Large intestine (tissue), 3 donors: ENCODE results near the gene P2RX2. TPM values are rescaled to one million over a fixed set of nuclear protein-coding genes. Genes with fewer than 3 reads are reported as not detected.

ENCODE experiments used
- DNase-seq, 2 donors: peaks; one replicate each; pipeline versions ENCODE4 v3.0.0 to v3.0.0-alpha.2; 2013
- H3K27ac ChIP-seq: one replicate; pipeline ENCODE4 v1.5.1; 2013; ENCODE audit warnings: low read length
- H3K27me3 ChIP-seq: 2 replicates; pipeline ENCODE4 v1.6.1; 2013; ENCODE audit warnings: low read length; ENCODE audit not compliant: control insufficient read depth, insufficient read depth
- H3K36me3 ChIP-seq: 2 replicates; pipeline ENCODE4 v1.6.1; 2013; ENCODE audit warnings: low read length; ENCODE audit not compliant: control insufficient read depth, insufficient read depth
- H3K4me1 ChIP-seq: one replicate; pipeline ENCODE4 v1.6.1; 2013; ENCODE audit warnings: low read length; ENCODE audit not compliant: control insufficient read depth, insufficient read depth
- H3K4me3 ChIP-seq: one replicate; pipeline ENCODE4 v1.5.1; 2013; ENCODE audit warnings: low read length
- H3K9me3 ChIP-seq: one replicate; pipeline ENCODE4 v1.6.1; 2013; ENCODE audit warnings: mild to moderate bottlenecking, low read depth, low read length, moderate library complexity; ENCODE audit not compliant: control insufficient read depth
- WGBS: methylation state at CpG from one replicate; pipeline ENCODE4 v1.1.5; 2013; ENCODE audit warnings: low lambda C conversion rate; ENCODE audit not compliant: insufficient coverage; 5-methylcytosine and 5-hydroxymethylcytosine counted together
- polyA plus RNA-seq: library from polyadenylated mRNA; unstranded; fragments of 120-200 nt; gene quantifications from one replicate; pipeline ENCODE4 v1.2.1, GENCODE V29; 2013

The P2RX2 gene
- polyA plus RNA-seq, 1 donor = 24.1 TPM

GRCh38 chr12:132575661-132576060 is 42.9 kb upstream of the P2RX2 start:
- Histone ChIP-seq H3K36me3 (peaks cover 69% of the 10 kb centered on the region), H3K9me3 (no peaks in the 10 kb centered on the region), H3K4me1 (no peaks in the 10 kb centered on the region), H3K4me3 (no peak overlapping the region), H3K27me3 (no peaks in the 10 kb centered on the region), H3K27ac (no peak overlapping the region)
- DNase-seq = no peak
- WGBS = no CpG with 5 or more reads among the region's 11 CpGs

- H3K9me3 ChIP-seq = no peaks in the 10 kb centered on the region
- DNase-seq = no peak
- WGBS = no CpG with 5 or more reads among the region's 12 CpGs
- H3K27ac ChIP-seq = no peak overlapping the region
- H3K4me1 ChIP-seq = no peaks in the 10 kb centered on the region
- H3K27me3 ChIP-seq = no peaks in the 10 kb centered on the region
- H3K36me3 ChIP-seq = peaks cover 75% of the 10 kb centered on the region
- H3K4me3 ChIP-seq = no peak overlapping the region
These were observed 41.9 kb upstream of the P2RX2 start for GRCh38 chr12:132576701-132577100.

- DNase-seq = no peak
- Histone ChIP-seq H3K9me3 (peaks cover 4% of the 10 kb centered on the region), H3K27me3 (peaks cover 1% of the 10 kb centered on the region), H3K4me1 (no peaks in the 10 kb centered on the region), H3K27ac (no peak overlapping the region), H3K36me3 (peaks cover 69% of the 10 kb centered on the region), H3K4me3 (no peak overlapping the region)
- no CpG with 5 or more reads among the region's 22 CpGs for WGBS
These were observed 41.2 kb upstream of the P2RX2 start for GRCh38 chr12:132577191-132577920.

GRCh38 chr12:132578118-132578517 is 40.5 kb upstream of the P2RX2 start:
- no CpG with 5 or more reads among the region's 11 CpGs for WGBS
- Histone ChIP-seq H3K9me3 (peaks cover 10% of the 10 kb centered on the region), H3K36me3 (peaks cover 64% of the 10 kb centered on the region), H3K27ac (no peak overlapping the region), H3K4me1 (no peaks in the 10 kb centered on the region), H3K27me3 (peaks cover 5% of the 10 kb centered on the region), H3K4me3 (no peak overlapping the region)
- no peak for DNase-seq

GRCh38 chr12:132578826-132579225 is 39.8 kb upstream of the P2RX2 start:
- H3K4me1 ChIP-seq = no peaks in the 10 kb centered on the region
- H3K36me3 ChIP-seq = peaks cover 57% of the 10 kb centered on the region
- H3K4me3 ChIP-seq = no peak overlapping the region
- H3K9me3 ChIP-seq = peaks cover 10% of the 10 kb centered on the region
- WGBS = no CpG with 5 or more reads among the region's 11 CpGs
- no peak for DNase-seq
- H3K27me3 ChIP-seq = peaks cover 5% of the 10 kb centered on the region
- no peak overlapping the region for H3K27ac ChIP-seq

GRCh38 chr12:132579744-132580143 is 38.8 kb upstream of the P2RX2 start:
- Histone ChIP-seq H3K36me3 (peaks cover 52% of the 10 kb centered on the region), H3K4me3 (no peak overlapping the region), H3K9me3 (peaks cover 12% of the 10 kb centered on the region), H3K4me1 (no peaks in the 10 kb centered on the region), H3K27me3 (peaks cover 5% of the 10 kb centered on the region), H3K27ac (no peak overlapping the region)
- DNase-seq = no peak
- 93% methylated on average over 3 of the region's 12 CpGs for WGBS

- no CpG with 5 or more reads among the region's 12 CpGs for WGBS
- Histone ChIP-seq H3K4me3 (no peak overlapping the region), H3K36me3 (peaks cover 45% of the 10 kb centered on the region), H3K9me3 (peaks cover 16% of the 10 kb centered on the region), H3K4me1 (no peaks in the 10 kb centered on the region), H3K27me3 (peaks cover 5% of the 10 kb centered on the region), H3K27ac (no peak overlapping the region)
- no peak for DNase-seq
These were observed 37.8 kb upstream of the P2RX2 start for GRCh38 chr12:132580701-132581292.

GRCh38 chr12:132581348-132582057 is 37.1 kb upstream of the P2RX2 start:
- H3K4me3 ChIP-seq = no peak overlapping the region
- WGBS = no CpG with 5 or more reads among the region's 17 CpGs
- H3K27me3 ChIP-seq = peaks cover 5% of the 10 kb centered on the region
- H3K9me3 ChIP-seq = peaks cover 16% of the 10 kb centered on the region
- peaks cover 41% of the 10 kb centered on the region for H3K36me3 ChIP-seq
- H3K27ac ChIP-seq = no peak overlapping the region
- no peak for DNase-seq
- no peaks in the 10 kb centered on the region for H3K4me1 ChIP-seq

GRCh38 chr12:132582058-132582420 is 36.5 kb upstream of the P2RX2 start:
- Histone ChIP-seq H3K4me3 (no peak overlapping the region), H3K9me3 (peaks cover 16% of the 10 kb centered on the region), H3K27me3 (peaks cover 5% of the 10 kb centered on the region), H3K36me3 (peaks cover 35% of the 10 kb centered on the region), H3K27ac (no peak overlapping the region), H3K4me1 (no peaks in the 10 kb centered on the region)
- no CpG with 5 or more reads among the region's 24 CpGs for WGBS
- DNase-seq = no peak

GRCh38 chr12:132582582-132583410 is 35.8 kb upstream of the P2RX2 start:
- peaks cover 5% of the 10 kb centered on the region for H3K27me3 ChIP-seq
- peaks cover 28% of the 10 kb centered on the region for H3K36me3 ChIP-seq
- no peak for DNase-seq
- no peak overlapping the region for H3K27ac ChIP-seq
- H3K4me3 ChIP-seq = no peak overlapping the region
- H3K9me3 ChIP-seq = peaks cover 16% of the 10 kb centered on the region
- no peaks in the 10 kb centered on the region for H3K4me1 ChIP-seq
- no CpG with 5 or more reads among the region's 89 CpGs for WGBS
